AG10803 (cell line): ENCODE results near the gene INKA2.

Experiments used
- DNase-seq: peaks from one replicate; pipeline ENCODE4 v3.0.0; 2010; ENCODE audit warnings: low read depth
- H3K4me3 ChIP-seq: 2 replicates; pipeline ENCODE4 v1.5.1; 2011; ENCODE audit warnings: mild to moderate bottlenecking, low read length, control low read depth
- CTCF ChIP-seq: conservative IDR thresholded peaks from 2 replicates; pipeline ENCODE4 v1.5.1; 2011; ENCODE audit warnings: mild to moderate bottlenecking, low read length, control low read depth, inconsistent platforms

INKA2 gene

GRCh38 chr1:111751906-111752575 lies 12.8 kb upstream of the INKA2 start:
- no peak overlapping the region for H3K4me3 ChIP-seq
- no peak for TF ChIP-seq CTCF
- no peak for DNase-seq

- TF ChIP-seq CTCF, result no peak
- no peak for DNase-seq
- H3K4me3 ChIP-seq, result no peak overlapping the region
Observed at GRCh38 chr1:111750856-111751255, 11.7 kb upstream of the INKA2 start.

- no peak for TF ChIP-seq CTCF
- no peak overlapping the region for H3K4me3 ChIP-seq
- DNase-seq, result no peak
Observed at GRCh38 chr1:111749628-111750027, 10.4 kb upstream of the INKA2 start.

DNA sequence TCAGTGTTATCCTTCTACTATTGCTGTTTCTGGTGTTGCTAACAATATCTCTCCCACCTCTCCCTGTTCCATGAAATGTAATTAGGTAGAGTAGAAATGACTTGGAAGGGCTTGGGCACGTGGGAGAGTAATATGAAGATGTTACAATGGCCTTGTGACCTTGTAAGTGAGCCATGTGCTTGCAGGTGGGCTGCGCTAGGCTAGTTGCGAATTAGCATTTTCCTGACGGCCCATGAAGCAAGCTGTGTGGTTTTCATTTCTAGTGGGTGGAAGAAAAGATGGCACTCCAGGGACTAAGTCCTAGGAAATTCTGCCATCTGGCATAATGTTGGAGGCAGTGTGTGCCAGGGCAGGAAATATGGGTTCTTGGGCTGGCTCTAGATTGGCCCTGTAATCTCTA lies 8.8 kb upstream of the INKA2 start:
- no peak overlapping the region for H3K4me3 ChIP-seq
- no peak for TF ChIP-seq CTCF
- no peak for DNase-seq

- H3K4me3 ChIP-seq, result no peak overlapping the region
- DNase-seq, result peak; percentile 70
- peak; percentile 69 for TF ChIP-seq CTCF
Observed at GRCh38 chr1:111747282-111747734, 8.1 kb upstream of the INKA2 start.

DNA sequence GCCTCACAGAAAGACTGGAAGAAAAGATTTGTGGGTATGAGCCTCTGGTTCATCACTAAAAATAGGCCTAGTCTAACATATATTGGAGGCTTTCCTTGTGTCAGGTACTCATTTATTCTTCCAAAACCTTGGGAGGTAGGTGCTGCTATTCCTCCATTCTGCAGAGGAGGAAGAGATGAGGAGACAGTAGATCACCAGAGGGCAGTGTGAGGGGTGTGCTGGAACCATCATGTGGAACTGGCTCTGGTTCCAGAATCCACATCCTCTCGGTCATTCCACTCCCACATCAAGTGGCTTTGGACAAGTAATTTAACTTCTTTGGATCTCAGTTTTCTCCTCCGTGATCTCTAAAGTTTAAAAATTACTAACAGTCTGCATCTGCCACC lies 7.4 kb upstream of the INKA2 start:
- peak; percentile 17; the same call in 1 of the 2 replicates for TF ChIP-seq CTCF
- DNase-seq, result no peak
- no peak overlapping the region for H3K4me3 ChIP-seq

DNA sequence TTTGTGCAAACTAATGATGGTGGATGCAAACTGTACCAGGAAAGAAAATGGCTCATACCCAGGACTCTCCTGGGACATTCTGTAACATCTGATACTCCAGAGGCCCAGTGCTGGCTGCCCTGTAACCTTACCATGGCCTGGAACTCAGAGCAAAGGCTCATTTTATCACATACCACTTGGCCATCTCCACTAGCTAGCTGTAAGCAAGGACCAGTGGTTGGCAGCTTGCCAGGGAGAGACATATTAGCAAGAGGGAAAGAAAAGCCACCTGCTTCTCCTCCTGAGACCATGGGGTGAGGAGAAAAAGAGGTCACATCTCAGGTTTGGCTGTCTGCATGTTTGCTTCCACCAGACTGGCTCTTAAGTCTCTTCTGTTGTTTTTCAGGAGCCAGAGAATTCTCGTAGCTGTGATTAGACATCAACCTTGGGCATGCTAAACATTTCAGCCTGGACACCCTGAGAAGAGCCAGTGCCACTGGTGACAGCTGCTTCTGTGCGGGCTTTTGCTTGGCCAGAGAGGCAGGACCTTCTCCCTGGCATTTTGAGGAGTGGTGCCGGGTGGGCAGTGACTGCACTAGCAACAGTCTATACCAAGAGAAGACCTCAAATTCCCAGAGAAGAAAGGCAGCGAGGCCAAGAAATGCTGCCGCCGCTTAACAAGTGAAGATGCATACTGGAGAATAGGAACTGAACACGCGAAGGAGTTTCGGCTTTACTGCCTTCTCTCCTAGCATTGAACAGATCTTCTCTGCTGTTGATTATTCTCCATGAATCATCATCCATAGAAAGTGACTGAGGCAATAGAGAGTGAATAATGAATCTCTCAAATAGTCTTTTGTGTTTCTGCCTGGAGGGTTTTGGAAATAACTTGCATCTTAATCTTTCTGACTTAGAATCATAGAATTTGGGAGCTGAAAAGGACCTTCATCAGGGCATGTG lies 6.7 kb upstream of the INKA2 start:
- H3K4me3 ChIP-seq, result no peak overlapping the region
- no peak for DNase-seq
- no peak for TF ChIP-seq CTCF
